Osteoblast (primary cell): ENCODE results near the gene PCDHGA6. TPM values are rescaled to one million over a fixed set of nuclear protein-coding genes. Genes with fewer than 3 reads are reported as not detected.

ENCODE experiments used
- DNase-seq: peaks from one replicate; pipeline ENCODE4 v3.0.0; 2011; ENCODE audit warnings: low spot score, mixed read lengths; ENCODE audit not compliant: insufficient read length; ENCODE audit errors: missing footprints
- H2AFZ ChIP-seq: 2 replicates; pipeline ENCODE4 v1.6.0; 2011; ENCODE audit warnings: mild to moderate bottlenecking, low read length
- H3K27ac ChIP-seq: 2 replicates; pipeline ENCODE4 v1.5.1; 2011; ENCODE audit warnings: mild to moderate bottlenecking, low read depth, low read length, moderate library complexity
- H3K27me3 ChIP-seq: 2 replicates; pipeline ENCODE4 v1.6.0; 2012; ENCODE audit warnings: mild to moderate bottlenecking, control low read depth, inconsistent platforms, low read length, moderate library complexity; ENCODE audit not compliant: insufficient read depth
- H3K36me3 ChIP-seq: 2 replicates; pipeline ENCODE4 v1.5.1; 2011; ENCODE audit warnings: mild to moderate bottlenecking, low read length, control low read depth, moderate library complexity; ENCODE audit not compliant: insufficient read depth
- H3K4me1 ChIP-seq: 2 replicates; pipeline ENCODE4 v1.5.1; 2011; ENCODE audit warnings: mild to moderate bottlenecking, low read length, control low read depth, moderate library complexity; ENCODE audit not compliant: insufficient read depth
- H3K4me2 ChIP-seq: 2 replicates; pipeline ENCODE4 v1.6.0; 2011; ENCODE audit warnings: mild to moderate bottlenecking, low read length; ENCODE audit not compliant: insufficient read depth
- H3K4me3 ChIP-seq: fragments of 200-600 bp; sonication (generic); 3 replicates; pipeline ENCODE4 v1.5.1; 2012; ENCODE audit warnings: mild to moderate bottlenecking, low read length, inconsistent platforms; ENCODE audit not compliant: insufficient read depth
- H3K79me2 ChIP-seq: 2 replicates; pipeline ENCODE4 v1.6.0; 2012; ENCODE audit warnings: mild to moderate bottlenecking, low read length, control low read depth, inconsistent platforms; ENCODE audit not compliant: insufficient read depth
- H3K9me3 ChIP-seq: 2 replicates; pipeline ENCODE4 v1.5.1; 2011; ENCODE audit warnings: low read depth, low read length, control low read depth
- H4K20me1 ChIP-seq: 2 replicates; pipeline ENCODE4 v1.6.0; 2012; ENCODE audit warnings: mild to moderate bottlenecking, low read length, control low read depth; ENCODE audit not compliant: insufficient read depth
- total RNA-seq: library from RNA; depleted of rRNA; stranded (reverse); fragments of >200 nt; gene quantifications from 2 replicates; pipeline ENCODE4 v1.2.3, GENCODE V29; 2012
- TF ChIP-seq, protein P1 (sequence below): IDR thresholded peaks from 2 replicates; pipeline ENCODE4 v1.5.1; 2011; ENCODE audit warnings: mild to moderate bottlenecking, low read depth, low read length, moderate library complexity; ENCODE audit errors: extremely low read depth

PCDHGA6 gene
- total RNA-seq, 1 donor: 5.1 TPM

DNA sequence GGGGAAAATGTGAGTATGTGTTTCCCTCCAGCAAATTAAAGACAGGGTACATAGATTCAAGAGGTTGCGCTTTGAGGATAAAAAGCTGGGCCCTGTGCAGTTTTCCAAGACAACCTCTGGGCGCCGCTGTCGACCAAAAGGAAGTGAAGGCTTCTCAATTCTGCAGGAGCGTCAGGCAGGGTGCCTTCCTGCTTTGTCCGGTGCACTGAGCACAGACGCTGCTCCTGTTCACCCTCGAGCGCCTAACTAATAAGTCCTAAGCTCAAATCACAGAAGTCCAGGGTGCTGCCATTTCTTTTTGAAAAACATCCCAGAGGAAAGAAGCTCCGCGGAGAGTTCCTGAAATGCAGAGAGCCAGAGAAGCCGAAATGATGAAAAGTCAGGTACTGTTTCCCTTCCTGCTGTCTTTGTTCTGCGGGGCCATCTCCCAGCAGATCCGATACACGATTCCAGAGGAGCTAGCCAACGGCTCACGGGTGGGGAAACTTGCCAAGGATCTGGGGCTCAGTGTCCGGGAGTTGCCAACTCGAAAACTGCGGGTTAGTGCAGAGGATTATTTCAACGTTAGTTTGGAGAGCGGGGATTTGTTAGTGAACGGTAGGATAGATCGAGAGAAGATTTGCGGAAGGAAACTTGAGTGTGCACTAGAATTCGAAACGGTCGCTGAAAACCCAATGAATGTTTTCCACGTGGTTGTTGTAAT lies 23.6 kb upstream of the PCDHGA6 start, which contains the start of gene PCDHGB1:
TSS of gene PCDHGB1 (plus strand) at position 183 of the 703 bp plus-strand sequence. CDS start at position 345, 162 bp downstream.
- H3K9me3 ChIP-seq: peaks cover 2% of the 10 kb centered on the region
- H3K27me3 ChIP-seq: peaks cover 20% of the 10 kb centered on the region
- H3K4me2 ChIP-seq: peak within 1 kb of the TSS; percentile 83
- H3K27ac ChIP-seq: no peak within 1 kb of the TSS
- peak; percentile 91 for DNase-seq
- H4K20me1 ChIP-seq: no peaks in the 10 kb centered on the region
- H3K4me3 ChIP-seq: peak within 1 kb of the TSS; percentile 68
- H3K79me2 ChIP-seq: no peaks in the 10 kb centered on the region
- TF ChIP-seq, protein P1, sequence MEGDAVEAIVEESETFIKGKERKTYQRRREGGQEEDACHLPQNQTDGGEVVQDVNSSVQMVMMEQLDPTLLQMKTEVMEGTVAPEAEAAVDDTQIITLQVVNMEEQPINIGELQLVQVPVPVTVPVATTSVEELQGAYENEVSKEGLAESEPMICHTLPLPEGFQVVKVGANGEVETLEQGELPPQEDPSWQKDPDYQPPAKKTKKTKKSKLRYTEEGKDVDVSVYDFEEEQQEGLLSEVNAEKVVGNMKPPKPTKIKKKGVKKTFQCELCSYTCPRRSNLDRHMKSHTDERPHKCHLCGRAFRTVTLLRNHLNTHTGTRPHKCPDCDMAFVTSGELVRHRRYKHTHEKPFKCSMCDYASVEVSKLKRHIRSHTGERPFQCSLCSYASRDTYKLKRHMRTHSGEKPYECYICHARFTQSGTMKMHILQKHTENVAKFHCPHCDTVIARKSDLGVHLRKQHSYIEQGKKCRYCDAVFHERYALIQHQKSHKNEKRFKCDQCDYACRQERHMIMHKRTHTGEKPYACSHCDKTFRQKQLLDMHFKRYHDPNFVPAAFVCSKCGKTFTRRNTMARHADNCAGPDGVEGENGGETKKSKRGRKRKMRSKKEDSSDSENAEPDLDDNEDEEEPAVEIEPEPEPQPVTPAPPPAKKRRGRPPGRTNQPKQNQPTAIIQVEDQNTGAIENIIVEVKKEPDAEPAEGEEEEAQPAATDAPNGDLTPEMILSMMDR: peak; percentile 64
- H3K36me3 ChIP-seq: no peaks in the 10 kb centered on the region
- peak within 1 kb of the TSS; percentile 76 for H2AFZ ChIP-seq
- no peaks in the 10 kb centered on the region for H3K4me1 ChIP-seq

- no peaks in the 10 kb centered on the region for H3K36me3 ChIP-seq
- DNase-seq: no peak
- no peak overlapping the region for H3K4me3 ChIP-seq
These were observed 22.1 kb upstream of the PCDHGA6 start for GRCh38 chr5:141351591-141351990.

DNA sequence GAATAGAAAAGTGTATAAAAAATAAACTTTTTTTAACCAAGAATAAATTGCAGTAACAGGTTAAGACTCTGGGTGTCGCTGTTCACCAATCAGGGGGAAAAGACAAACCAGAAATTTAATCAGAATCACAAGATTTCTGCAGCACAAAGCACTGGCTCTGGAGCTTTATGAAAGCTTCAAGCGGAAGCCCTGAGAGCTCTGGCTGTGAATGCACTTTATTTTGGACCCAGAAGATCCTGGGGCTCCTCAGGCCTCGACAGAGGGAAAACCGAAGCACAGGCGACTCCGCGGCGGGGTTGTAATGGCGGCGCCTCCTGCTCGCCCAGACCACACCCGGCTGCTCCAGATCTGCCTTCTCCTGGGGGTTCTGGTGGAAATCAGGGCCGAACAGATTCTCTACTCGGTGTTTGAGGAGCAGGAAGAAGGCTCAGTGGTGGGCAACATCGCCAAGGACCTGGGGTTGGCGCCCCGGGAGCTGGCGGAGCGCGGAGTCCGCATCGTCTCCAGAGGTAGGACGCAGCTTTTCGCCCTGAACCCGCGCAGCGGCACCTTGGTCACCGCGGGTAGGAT lies 18.7 kb upstream of the PCDHGA6 start, which contains the start of gene PCDHGA4:
TSS of gene PCDHGA4 (plus strand) at position 122 of the 570 bp plus-strand sequence. CDS start at position 209, 87 bp downstream.
- Histone ChIP-seq H3K4me1 (peaks cover 2% of the 10 kb centered on the region), H3K4me3 (peak within 1 kb of the TSS; percentile 69), H3K9me3 (peaks cover 10% of the 10 kb centered on the region), H3K36me3 (no peaks in the 10 kb centered on the region), H3K27me3 (peaks cover 26% of the 10 kb centered on the region), H2AFZ (peak within 1 kb of the TSS; percentile 88), H3K79me2 (no peaks in the 10 kb centered on the region), H3K4me2 (peak within 1 kb of the TSS; percentile 75), H3K27ac (no peak within 1 kb of the TSS), H4K20me1 (no peaks in the 10 kb centered on the region)
- no peak for DNase-seq
- TF ChIP-seq, protein P1: peak; percentile 65

More at GRCh38 chr5:141351591-141351990, 22.1 kb upstream of the PCDHGA6 start:
- H2AFZ ChIP-seq: no peak overlapping the region
- H3K4me2 ChIP-seq: no peak overlapping the region
- no peaks in the 10 kb centered on the region for H4K20me1 ChIP-seq
- TF ChIP-seq, protein P1: no peak
- no peak overlapping the region for H3K27ac ChIP-seq
- no peaks in the 10 kb centered on the region for H3K79me2 ChIP-seq
- H3K27me3 ChIP-seq: peaks cover 25% of the 10 kb centered on the region
- peaks cover 2% of the 10 kb centered on the region for H3K4me1 ChIP-seq
- H3K9me3 ChIP-seq: peaks cover 10% of the 10 kb centered on the region

DNA sequence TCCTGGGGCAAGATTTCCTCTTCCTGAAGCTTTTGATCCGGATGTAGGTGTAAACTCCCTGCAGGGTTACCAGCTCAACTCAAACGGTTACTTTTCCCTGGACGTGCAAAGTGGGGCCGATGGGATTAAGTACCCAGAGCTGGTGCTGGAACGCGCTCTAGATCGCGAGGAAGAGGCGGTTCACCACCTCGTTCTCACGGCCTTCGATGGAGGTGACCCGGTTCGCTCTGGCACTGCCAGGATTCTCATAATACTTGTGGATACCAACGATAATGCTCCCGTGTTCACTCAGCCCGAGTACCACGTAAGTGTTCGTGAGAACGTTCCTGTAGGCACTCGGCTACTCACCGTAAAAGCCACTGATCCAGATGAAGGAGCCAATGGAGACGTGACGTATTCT lies 18.1 kb upstream of the PCDHGA6 start:
- H3K27me3 ChIP-seq: peaks cover 31% of the 10 kb centered on the region
- H4K20me1 ChIP-seq: no peaks in the 10 kb centered on the region
- H3K79me2 ChIP-seq: no peaks in the 10 kb centered on the region
- no peak overlapping the region for H2AFZ ChIP-seq
- TF ChIP-seq, protein P1: no peak
- H3K4me2 ChIP-seq: peak overlapping the region; percentile 75
- H3K4me3 ChIP-seq: peak overlapping the region; percentile 69
- H3K27ac ChIP-seq: no peak overlapping the region
- H3K4me1 ChIP-seq: peaks cover 2% of the 10 kb centered on the region
- peaks cover 11% of the 10 kb centered on the region for H3K9me3 ChIP-seq
- no peak for DNase-seq
- H3K36me3 ChIP-seq: no peaks in the 10 kb centered on the region
